Measurements from ENCODE around the gene RAB4B. TPM values are rescaled to one million over a fixed set of nuclear protein-coding genes. Genes with fewer than 3 reads are reported as not detected.

RAB4B gene
- total and polyA plus RNA-seq, 2 donors (not counting 1 experiment from before 2014, with no cell fraction given): 10.6 to 12.8 TPM

DNA sequence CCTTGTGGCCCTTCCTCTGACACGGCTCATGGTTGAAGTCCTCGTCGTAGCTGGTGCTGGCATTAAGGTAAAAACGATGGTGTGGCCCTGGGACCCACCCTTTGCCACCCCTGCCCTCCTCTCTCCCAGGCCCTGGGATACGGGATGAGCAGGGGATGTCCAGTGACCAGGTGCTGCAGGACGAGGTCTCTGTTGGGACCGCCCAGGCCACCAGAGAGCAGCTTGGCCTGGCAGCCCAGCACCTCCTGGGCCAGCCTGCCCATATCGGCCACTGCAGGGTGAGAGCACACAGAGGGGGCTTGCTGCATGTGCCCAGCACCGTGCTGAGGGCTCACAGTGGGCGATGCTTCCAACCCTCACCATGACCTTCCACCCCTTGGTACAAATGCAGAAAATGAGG, 34.1 kb upstream of the RAB4B start:
- Histone ChIP-seq H3K27ac (ENCODE audit: insufficient read depth, low read length) (no peak overlapping the region), H3K4me1 (ENCODE audit: control insufficient read depth, extremely low read depth, insufficient read depth, low read length) (no peaks in the 10 kb centered on the region), H3K4me3 (replicated peaks in 1 of 4; ENCODE audit: control extremely low read depth in 1 of 4, insufficient read depth in 1 of 4, low read depth in 3 of 4, low read length in 4 of 4) (no peak overlapping the region), H4K20me1 (ENCODE audit: control insufficient read depth, extremely low read depth, insufficient read depth, low read length) (no peaks in the 10 kb centered on the region), H3K27me3 (ENCODE audit: control insufficient read depth, insufficient read depth, low read length) (no peaks in the 10 kb centered on the region), H3K9me3 (ENCODE audit: control insufficient read depth, insufficient read depth, low read depth, low read length) (no peaks in the 10 kb centered on the region), H3K79me2 (ENCODE audit: control insufficient read depth, insufficient read depth, low read length) (no peaks in the 10 kb centered on the region), H2AFZ (ENCODE audit: low read length) (no peak overlapping the region), H3K4me2 (ENCODE audit: extremely low read depth, insufficient read depth, low read length) (no peak overlapping the region), H3K9ac (ENCODE audit: insufficient read depth, low read length) (no peak overlapping the region), H3K36me3 (ENCODE audit: control insufficient read depth, insufficient read depth, low read length) (peaks cover 10% of the 10 kb centered on the region)
- no peak for TF ChIP-seq EZH2 (IDR thresholded peaks at IDR 0.05; ENCODE audit: low read length, missing control alignments)
- TF ChIP-seq CTCF (conservative IDR thresholded peaks at IDR 0.05 in 1 of 2, IDR thresholded peaks at IDR 0.05 in 1 of 2; ENCODE audit: low read depth in 1 of 2, low read length in 2 of 2): no peak
- no peak for DNase-seq (ENCODE audit: low read depth in 2 of 2)

DNA sequence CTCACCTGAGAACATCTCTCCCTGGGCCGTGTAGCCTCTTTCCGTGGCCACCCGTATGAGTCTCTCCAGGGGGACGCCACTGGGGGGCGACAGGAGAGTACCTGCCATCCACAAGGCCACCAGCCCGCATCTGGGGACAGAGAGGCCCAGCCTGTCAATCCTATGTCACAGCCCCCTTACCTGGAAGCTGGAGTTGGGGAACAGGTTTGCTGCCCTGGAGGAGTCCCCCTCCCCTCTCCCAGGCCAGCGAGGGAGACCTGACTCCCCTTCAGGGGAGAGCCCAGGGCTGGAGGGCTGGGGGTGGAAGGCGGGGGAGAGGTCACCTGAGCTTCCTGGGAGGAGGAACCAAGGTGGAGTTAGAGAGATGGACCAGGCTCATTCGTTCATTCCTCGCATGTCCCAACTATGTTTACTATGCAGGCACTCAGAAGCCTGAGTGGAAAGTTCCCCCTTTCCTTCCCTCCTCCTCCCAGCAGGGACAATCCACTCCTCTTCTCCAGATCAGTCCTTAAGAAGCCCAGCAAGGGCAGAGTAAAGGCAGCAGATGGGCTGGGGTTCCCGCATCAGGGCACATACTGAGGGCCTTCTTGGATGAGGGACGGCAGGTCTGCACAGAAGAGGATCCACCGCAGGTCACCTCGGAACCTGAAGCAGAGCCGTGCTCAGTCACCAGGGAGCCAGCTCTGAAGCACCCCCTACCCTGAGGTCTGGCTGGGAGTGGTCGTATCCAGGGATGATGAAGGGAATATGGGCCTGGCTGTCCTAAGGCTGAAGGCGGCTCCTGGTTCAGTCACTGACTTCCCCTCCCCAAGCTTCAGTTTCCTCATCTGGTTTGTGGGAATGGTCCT, 33.3 kb upstream of the RAB4B start:
- TF ChIP-seq CTCF (conservative IDR thresholded peaks at IDR 0.05 in 1 of 2, IDR thresholded peaks at IDR 0.05 in 1 of 2; ENCODE audit: low read depth in 1 of 2, low read length in 2 of 2) (no peak), EZH2 (IDR thresholded peaks at IDR 0.05; ENCODE audit: low read length, missing control alignments) (no peak)
- Histone ChIP-seq H4K20me1 (ENCODE audit: control insufficient read depth, extremely low read depth, insufficient read depth, low read length) (no peaks in the 10 kb centered on the region), H3K9ac (ENCODE audit: insufficient read depth, low read length) (no peak overlapping the region), H3K4me2 (ENCODE audit: extremely low read depth, insufficient read depth, low read length) (no peak overlapping the region), H3K36me3 (ENCODE audit: control insufficient read depth, insufficient read depth, low read length) (peaks cover 3% of the 10 kb centered on the region), H3K9me3 (ENCODE audit: control insufficient read depth, insufficient read depth, low read depth, low read length) (no peaks in the 10 kb centered on the region), H3K4me3 (replicated peaks in 1 of 4; ENCODE audit: control extremely low read depth in 1 of 4, insufficient read depth in 1 of 4, low read depth in 3 of 4, low read length in 4 of 4) (no peak overlapping the region), H3K79me2 (ENCODE audit: control insufficient read depth, insufficient read depth, low read length) (no peaks in the 10 kb centered on the region), H3K27me3 (ENCODE audit: control insufficient read depth, insufficient read depth, low read length) (no peaks in the 10 kb centered on the region), H3K27ac (ENCODE audit: insufficient read depth, low read length) (no peak overlapping the region), H3K4me1 (ENCODE audit: control insufficient read depth, extremely low read depth, insufficient read depth, low read length) (peaks cover 1% of the 10 kb centered on the region), H2AFZ (ENCODE audit: low read length) (no peak overlapping the region)
- DNase-seq (ENCODE audit: low read depth in 2 of 2): no peak

DNA sequence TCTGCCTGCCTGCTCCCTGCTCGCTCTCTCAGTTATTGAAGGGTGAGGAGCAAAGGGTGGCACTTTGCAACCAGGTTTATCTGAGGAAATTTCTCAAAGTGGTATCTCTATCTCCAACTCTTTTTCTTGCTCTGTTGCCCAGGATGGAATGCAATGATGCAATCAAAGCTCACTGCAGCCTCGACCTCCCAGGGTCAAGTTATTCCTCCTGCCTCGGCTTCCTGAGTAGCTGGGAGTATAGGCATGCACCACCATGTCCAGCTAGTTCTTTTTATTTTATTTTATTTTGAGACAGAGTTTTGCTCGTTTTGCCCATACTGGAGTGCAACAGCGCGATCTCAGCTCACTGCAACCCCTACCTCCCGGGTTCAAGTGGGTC, 32.7 kb upstream of the RAB4B start:
- no peak overlapping the region for H3K27ac ChIP-seq (ENCODE audit: insufficient read depth, low read length)
- peaks cover 2% of the 10 kb centered on the region for H3K4me1 ChIP-seq (ENCODE audit: control insufficient read depth, extremely low read depth, insufficient read depth, low read length)
- TF ChIP-seq EZH2 (IDR thresholded peaks at IDR 0.05; ENCODE audit: low read length, missing control alignments) (no peak), CTCF (conservative IDR thresholded peaks at IDR 0.05 in 1 of 2, IDR thresholded peaks at IDR 0.05 in 1 of 2; ENCODE audit: low read depth in 1 of 2, low read length in 2 of 2) (no peak)
- no peak overlapping the region for H3K4me2 ChIP-seq (ENCODE audit: extremely low read depth, insufficient read depth, low read length)
- no peaks in the 10 kb centered on the region for H4K20me1 ChIP-seq (ENCODE audit: control insufficient read depth, extremely low read depth, insufficient read depth, low read length)
- H3K9me3 ChIP-seq (ENCODE audit: control insufficient read depth, insufficient read depth, low read depth, low read length): no peaks in the 10 kb centered on the region
- H3K27me3 ChIP-seq (ENCODE audit: control insufficient read depth, insufficient read depth, low read length): no peaks in the 10 kb centered on the region
- no peaks in the 10 kb centered on the region for H3K79me2 ChIP-seq (ENCODE audit: control insufficient read depth, insufficient read depth, low read length)
- DNase-seq (ENCODE audit: low read depth in 2 of 2): peak; percentile 52 to 61
- no peak overlapping the region for H2AFZ ChIP-seq (ENCODE audit: low read length)
- peaks cover 3% of the 10 kb centered on the region for H3K36me3 ChIP-seq (ENCODE audit: control insufficient read depth, insufficient read depth, low read length)
- no peak overlapping the region for H3K4me3 ChIP-seq (replicated peaks in 1 of 4; ENCODE audit: control extremely low read depth in 1 of 4, insufficient read depth in 1 of 4, low read depth in 3 of 4, low read length in 4 of 4)
- no peak overlapping the region for H3K9ac ChIP-seq (ENCODE audit: insufficient read depth, low read length)
